ENCODE results near the gene SMIM38. TPM values are rescaled to one million over a fixed set of nuclear protein-coding genes. Genes with fewer than 3 reads are reported as not detected.

SMIM38 gene
- total RNA-seq, 1 experiment from 2014 or later = 0.54 TPM

DNA sequence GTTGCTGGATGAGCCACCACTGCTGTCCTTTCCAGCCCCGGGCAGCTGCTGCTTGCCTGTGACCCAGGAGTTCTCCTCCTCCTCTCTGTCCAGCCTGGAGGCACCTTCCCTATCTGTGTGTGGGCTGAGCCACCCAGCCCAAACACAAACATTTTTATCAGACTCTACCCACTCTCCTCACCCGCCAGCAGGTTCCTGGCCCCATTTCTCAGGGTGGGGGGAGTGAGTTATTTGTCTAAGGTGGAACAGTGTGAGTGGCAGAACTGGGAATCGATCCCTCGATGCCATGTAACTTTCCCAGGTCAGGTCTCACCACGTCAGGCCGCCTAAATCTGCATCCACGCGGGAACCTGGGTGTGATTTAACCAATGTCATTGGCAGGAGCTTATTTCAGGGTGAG is 20.8 kb upstream of the SMIM38 start:
- Histone ChIP-seq H3K4me2 (ENCODE audit: low read length) (no peak overlapping the region), H3K36me3 (ENCODE audit: control insufficient read depth in 1 of 2, insufficient read depth in 2 of 2, low read length in 2 of 2) (no peaks in the 10 kb centered on the region), H3K79me2 (ENCODE audit: insufficient read depth, low read length) (no peaks in the 10 kb centered on the region), H3K4me1 (ENCODE audit: control insufficient read depth in 1 of 2, insufficient read depth in 2 of 2, low read length in 2 of 2) (peaks cover 37 to 49% of the 10 kb centered on the region in 2 experiments), H3K9ac (ENCODE audit: low read length) (no peak overlapping the region), H3K9me2 (ENCODE audit: insufficient read depth) (no peaks in the 10 kb centered on the region), H3K27me3 (ENCODE audit: insufficient read depth, low read length) (no peaks in the 10 kb centered on the region), H3K4me3 (replicated peaks in 1 of 2; ENCODE audit: low read depth in 1 of 2, low read length in 2 of 2) (no peak overlapping the region), H2AFZ (ENCODE audit: low read depth, low read length, poor library complexity, severe bottlenecking) (no peak overlapping the region), H3K9me3 (ENCODE audit: control insufficient read depth in 1 of 2, insufficient read depth in 1 of 2, low read depth in 1 of 2, low read length in 2 of 2) (peaks cover 0 to 8% of the 10 kb centered on the region in 2 experiments; a peak in 1 of 4 replicates), H4K20me1 (ENCODE audit: insufficient read depth) (no peaks in the 10 kb centered on the region), H3K27ac (ENCODE audit: low read depth, low read length) (no peak overlapping the region)
- RAD21 ChIA-PET (ENCODE audit: low non-redundant PET in 1 of 2, low total read pairs in 2 of 2, uncharacterized antibody in 2 of 2, unreplicated experiment in 2 of 2) = no interaction called here
- intact Hi-C loops (cut with micrococcal nuclease) = loop anchor here (5.0 kb wide), 1 partner anchor 157 kb away; the partner anchor contains the start of gene MYEOV
- ATAC-seq = no peak
- TF ChIP-seq, protein P1, sequence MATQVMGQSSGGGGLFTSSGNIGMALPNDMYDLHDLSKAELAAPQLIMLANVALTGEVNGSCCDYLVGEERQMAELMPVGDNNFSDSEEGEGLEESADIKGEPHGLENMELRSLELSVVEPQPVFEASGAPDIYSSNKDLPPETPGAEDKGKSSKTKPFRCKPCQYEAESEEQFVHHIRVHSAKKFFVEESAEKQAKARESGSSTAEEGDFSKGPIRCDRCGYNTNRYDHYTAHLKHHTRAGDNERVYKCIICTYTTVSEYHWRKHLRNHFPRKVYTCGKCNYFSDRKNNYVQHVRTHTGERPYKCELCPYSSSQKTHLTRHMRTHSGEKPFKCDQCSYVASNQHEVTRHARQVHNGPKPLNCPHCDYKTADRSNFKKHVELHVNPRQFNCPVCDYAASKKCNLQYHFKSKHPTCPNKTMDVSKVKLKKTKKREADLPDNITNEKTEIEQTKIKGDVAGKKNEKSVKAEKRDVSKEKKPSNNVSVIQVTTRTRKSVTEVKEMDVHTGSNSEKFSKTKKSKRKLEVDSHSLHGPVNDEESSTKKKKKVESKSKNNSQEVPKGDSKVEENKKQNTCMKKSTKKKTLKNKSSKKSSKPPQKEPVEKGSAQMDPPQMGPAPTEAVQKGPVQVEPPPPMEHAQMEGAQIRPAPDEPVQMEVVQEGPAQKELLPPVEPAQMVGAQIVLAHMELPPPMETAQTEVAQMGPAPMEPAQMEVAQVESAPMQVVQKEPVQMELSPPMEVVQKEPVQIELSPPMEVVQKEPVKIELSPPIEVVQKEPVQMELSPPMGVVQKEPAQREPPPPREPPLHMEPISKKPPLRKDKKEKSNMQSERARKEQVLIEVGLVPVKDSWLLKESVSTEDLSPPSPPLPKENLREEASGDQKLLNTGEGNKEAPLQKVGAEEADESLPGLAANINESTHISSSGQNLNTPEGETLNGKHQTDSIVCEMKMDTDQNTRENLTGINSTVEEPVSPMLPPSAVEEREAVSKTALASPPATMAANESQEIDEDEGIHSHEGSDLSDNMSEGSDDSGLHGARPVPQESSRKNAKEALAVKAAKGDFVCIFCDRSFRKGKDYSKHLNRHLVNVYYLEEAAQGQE (IDR thresholded peaks at IDR 0.05; ENCODE audit: low read depth) = no peak
- TF ChIP-seq ELF1 (IDR thresholded peaks at IDR 0.05; ENCODE audit: borderline replicate concordance, low read depth) = no peak
- TF ChIP-seq EZH2 (IDR thresholded peaks at IDR 0.05) = no peak
- TF ChIP-seq EGR1 (IDR thresholded peaks at IDR 0.05; ENCODE audit: low read depth) = no peak
- TF ChIP-seq, protein P2, sequence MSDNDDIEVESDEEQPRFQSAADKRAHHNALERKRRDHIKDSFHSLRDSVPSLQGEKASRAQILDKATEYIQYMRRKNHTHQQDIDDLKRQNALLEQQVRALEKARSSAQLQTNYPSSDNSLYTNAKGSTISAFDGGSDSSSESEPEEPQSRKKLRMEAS (IDR thresholded peaks at IDR 0.05) = no peak
- no peak for TF ChIP-seq RAD21 (IDR thresholded peaks at IDR 0.05; ENCODE audit: low read depth)
- no peak for TF ChIP-seq EZH2phosphoT487 (IDR thresholded peaks at IDR 0.05; ENCODE audit: borderline replicate concordance)
- no peak for TF ChIP-seq POLR2A (IDR thresholded peaks at IDR 0.05; ENCODE audit: borderline replicate concordance, extremely low read depth, insufficient read depth, insufficient read length)
- TF ChIP-seq TCF7L2 (IDR thresholded peaks at IDR 0.05; ENCODE audit: borderline replicate concordance, extremely low read depth, insufficient read depth, insufficient read length) = no peak
- TF ChIP-seq POLR2AphosphoS5 (IDR thresholded peaks at IDR 0.05; ENCODE audit: low read depth, low read length) = no peak
- TF ChIP-seq, protein P3, sequence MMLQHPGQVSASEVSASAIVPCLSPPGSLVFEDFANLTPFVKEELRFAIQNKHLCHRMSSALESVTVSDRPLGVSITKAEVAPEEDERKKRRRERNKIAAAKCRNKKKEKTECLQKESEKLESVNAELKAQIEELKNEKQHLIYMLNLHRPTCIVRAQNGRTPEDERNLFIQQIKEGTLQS (IDR thresholded peaks at IDR 0.05) = no peak
- CTCF ChIA-PET = no interaction called here
- POLR2A ChIA-PET = no interaction called here
- no TSS peak for BruUV-seq (replicated peaks)
- no peak for DNase-seq (ENCODE audit: low read depth, low spot score)
